Measurements from ENCODE around the gene C14orf132.

DNA sequence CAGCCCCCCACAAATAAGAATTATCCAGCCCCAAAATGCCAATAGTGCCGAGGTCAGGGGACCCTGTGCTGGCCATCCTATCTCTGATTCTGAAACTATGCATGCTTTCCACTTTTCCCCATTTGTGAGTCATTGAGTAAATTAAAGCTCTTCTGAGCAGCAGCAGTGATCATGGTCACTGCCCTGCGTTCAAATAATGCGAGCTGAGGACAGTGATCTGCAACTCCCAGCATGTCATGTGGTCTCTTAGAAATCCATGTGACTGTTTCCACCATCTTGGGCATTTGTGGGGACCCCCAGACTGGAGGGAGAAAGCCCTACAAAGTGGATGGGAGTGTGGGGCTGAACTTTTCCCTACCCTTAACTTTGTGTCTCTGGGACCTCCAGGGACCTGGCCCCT, 53.8 kb downstream of the C14orf132 start:
- TF ChIP-seq BACH2 (CRISPR knock-in tag; IDR thresholded peaks at IDR 0.05; ENCODE audit: borderline replicate concordance) (no peak), ZNF565 (CRISPR knock-in tag; conservative IDR thresholded peaks at IDR 0.05; ENCODE audit: low read depth) (no peak), ZFP30 (CRISPR knock-in tag; IDR thresholded peaks at IDR 0.05) (no peak), ESRRG (CRISPR knock-in tag; IDR thresholded peaks at IDR 0.05) (no peak), TCF4 (CRISPR knock-in tag; IDR thresholded peaks at IDR 0.05; ENCODE audit: borderline replicate concordance) (no peak)

All from SK-N-SH treated with all-trans-retinoic acid at 6 μM for 48 hours (cell line).